GM12878 (cell line): ENCODE data around the gene RALGPS1. TPM values are rescaled to one million over a fixed set of nuclear protein-coding genes. Genes with fewer than 3 reads are reported as not detected.

Source experiments
- CBFB ChIP-seq: IDR thresholded peaks from 2 replicates; pipeline ENCODE4 v1.6.1; 2016; ENCODE audit warnings: antibody characterized with exemption, low read depth
- CHD4 ChIP-seq: fragments of 200-600 bp; sonication (generic); IDR thresholded peaks from 2 replicates; pipeline ENCODE4 v1.6.1; 2016; ENCODE audit warnings: mild to moderate bottlenecking
- CTCF ChIP-seq, 3 experiments: IDR thresholded peaks in 2 of 3; conservative IDR thresholded peaks in 1 of 3; 2 replicates each; pipeline ENCODE4 v1.5.1; 2011; ENCODE audit warnings: low read depth in 3 of 3, low read length in 3 of 3, mild to moderate bottlenecking in 3 of 3, control low read depth in 2 of 3, moderate library complexity in 2 of 3, inconsistent platforms in 1 of 3, mixed read lengths in 1 of 3; ENCODE audit not compliant: control insufficient read depth in 2 of 3, insufficient read depth in 1 of 3; ENCODE audit errors: extremely low read depth in 1 of 3
- EGR1 ChIP-seq, 2 experiments: IDR thresholded peaks; 1 replicate in 1 of 2; 2 replicates in 1 of 2; pipeline ENCODE4 v1.6.1; 2011 to 2012; ENCODE audit warnings: low read depth in 2 of 2, low read length in 2 of 2, borderline replicate concordance in 1 of 2, mild to moderate bottlenecking in 1 of 2, moderate library complexity in 1 of 2
- HDAC6 ChIP-seq: fragments of 200-600 bp; sonication (generic); IDR thresholded peaks from one replicate; pipeline ENCODE4 v1.8.0; 2017; ENCODE audit warnings: antibody characterized with exemption; ENCODE audit not compliant: unreplicated experiment
- HSF1 ChIP-seq: fragments of 150-350 bp; IDR thresholded peaks from 2 replicates; pipeline ENCODE4 v1.6.1; 2014; ENCODE audit warnings: mild to moderate bottlenecking, low read depth, low read length
- IKZF2 ChIP-seq, 2 experiments: fragments of 450-650 bp; IDR thresholded peaks; 2 replicates each; pipeline ENCODE4 v1.6.1; 2017; ENCODE audit warnings: mild to moderate bottlenecking in 2 of 2, moderate library complexity in 2 of 2
- MEF2A ChIP-seq: IDR thresholded peaks from 2 replicates; pipeline ENCODE4 v1.6.1; 2011; ENCODE audit warnings: low read depth, mild to moderate bottlenecking, low read length, moderate library complexity; ENCODE audit not compliant: insufficient read depth
- NFIC ChIP-seq: IDR thresholded peaks from 2 replicates; pipeline ENCODE4 v1.6.1; 2012; ENCODE audit warnings: low read depth, mild to moderate bottlenecking, inconsistent platforms, low read length, moderate library complexity
- NR2F1 ChIP-seq: fragments of 450-650 bp; conservative IDR thresholded peaks from 2 replicates; pipeline ENCODE4 v1.6.1; 2017; ENCODE audit warnings: mild to moderate bottlenecking
- SMAD1 ChIP-seq: fragments of 450-650 bp; IDR thresholded peaks from 2 replicates; pipeline ENCODE4 v1.6.1; 2018; ENCODE audit warnings: mild to moderate bottlenecking, low read depth; ENCODE audit not compliant: partially characterized antibody
- SMAD5 ChIP-seq: IDR thresholded peaks from 2 replicates; pipeline ENCODE4 v1.6.1; 2016; ENCODE audit warnings: antibody characterized with exemption, low read depth
- SMARCA5 ChIP-seq: fragments of 450-650 bp; IDR thresholded peaks from 2 replicates; pipeline ENCODE4 v1.6.1; 2017; ENCODE audit warnings: mild to moderate bottlenecking
- TCF7 ChIP-seq: IDR thresholded peaks from 2 replicates; pipeline ENCODE4 v1.6.1; 2014; ENCODE audit warnings: antibody characterized with exemption, borderline replicate concordance
- YY1 ChIP-seq: IDR thresholded peaks from 2 replicates; pipeline ENCODE4 v1.6.1; 2011; ENCODE audit warnings: low read depth, mild to moderate bottlenecking, low read length
- ZBTB33 ChIP-seq: fragments of 450-650 bp; IDR thresholded peaks from 2 replicates; pipeline ENCODE4 v1.6.1; 2017; ENCODE audit warnings: mild to moderate bottlenecking
- ZNF24 ChIP-seq: fragments of 450-650 bp; IDR thresholded peaks from 2 replicates; pipeline ENCODE4 v1.6.1; 2017; ENCODE audit warnings: antibody characterized with exemption, mild to moderate bottlenecking
- ZNF274 ChIP-seq: IDR thresholded peaks from one replicate; pipeline ENCODE4 v1.8.0; 2011; ENCODE audit not compliant: insufficient read length, insufficient read depth
- ZNF384 ChIP-seq: IDR thresholded peaks from 2 replicates; pipeline ENCODE4 v1.6.1; 2012; ENCODE audit warnings: low read depth, mild to moderate bottlenecking, low read length, improper control_type of control experiment, borderline replicate concordance
- ZNF687 ChIP-seq: fragments of 450-650 bp; IDR thresholded peaks from 2 replicates; pipeline ENCODE4 v1.6.1; 2017; ENCODE audit warnings: mild to moderate bottlenecking, moderate library complexity
- ZSCAN29 ChIP-seq: fragments of 450-650 bp; IDR thresholded peaks from 2 replicates; pipeline ENCODE4 v1.6.1; 2017; ENCODE audit warnings: mild to moderate bottlenecking, moderate library complexity
- polyA plus RNA-seq, 11 experiments: library from polyadenylated mRNA; depleted of rRNA in 4 of 11; unstranded in 6 of 11; stranded (reverse) in 5 of 11; fragments of >200 nt; fragmentation: Nextera tagmentation in 4 of 11; fragmentation: Illumina TruSeq in 1 of 11; extraction: Ambion mirVana in 4 of 11; extraction: Trizol in 1 of 11; gene quantifications; 1 replicate in 1 of 11; 2 replicates in 10 of 11; pipeline versions ENCODE4 v1.2.1 to v1.2.3, GENCODE V29; 2011 to 2016; ENCODE audit warnings: inconsistent platforms in 2 of 11, missing spikeins in 2 of 11, low read depth in 1 of 11
- total RNA-seq, 4 experiments: library from RNA; depleted of rRNA in 3 of 4; stranded (reverse); fragments of >200 nt in 3 of 4; fragmentation: Illumina TruSeq in 1 of 4; extraction: Trizol in 1 of 4; gene quantifications; 2 replicates each; pipeline versions ENCODE4 v1.2.1 to v1.2.3, GENCODE V29; 2013 to 2021

Gene RALGPS1
- total and polyA plus RNA-seq, 10 of the 15 experiments (the other 5 are each of a cell fraction or from before 2014, with no cell fraction given): 0.13 to 5.6 (median 2.7) TPM

GRCh38 chr9:126965541-126966428 is 51.2 kb downstream of the RALGPS1 start (continued):
- TF ChIP-seq ZBTB33: no peak
- no peak for TF ChIP-seq MEF2A
- TF ChIP-seq YY1: no peak
- peak; percentile 82 to 84 (median 83) for TF ChIP-seq CTCF (IDR thresholded peaks at IDR 0.05 in 2 of 3, conservative IDR thresholded peaks at IDR 0.05 in 1 of 3; ENCODE audit: control insufficient read depth in 2 of 3, extremely low read depth in 1 of 3, insufficient read depth in 1 of 3, low read depth in 3 of 3, low read length in 3 of 3)
- TF ChIP-seq SMAD1: no peak
- TF ChIP-seq ZNF24: no peak
- no peak for TF ChIP-seq ZNF274
- TF ChIP-seq EGR1 (IDR thresholded peaks at IDR 0.05; ENCODE audit: borderline replicate concordance in 1 of 2, low read depth in 2 of 2, low read length in 2 of 2): peak in 1 of 2 experiments; percentile 16; a peak in 1 of 3 replicates
- 0 out of 2 replicates have a peak, but pooled peaks have one; percentile 18 for TF ChIP-seq ZNF384
- TF ChIP-seq NFIC: no peak
- peak; percentile 63 for TF ChIP-seq SMARCA5
- no peak for TF ChIP-seq HDAC6
- TF ChIP-seq IKZF2 (IDR thresholded peaks at IDR 0.05): no peak
- TF ChIP-seq ZSCAN29: no peak
- peak; percentile 39; the same call in 1 of the 2 replicates for TF ChIP-seq ZNF687
- TF ChIP-seq HSF1: no peak
- TF ChIP-seq NR2F1: no peak
- no peak for TF ChIP-seq CHD4
- no peak for TF ChIP-seq CBFB
- no peak for TF ChIP-seq TCF7
- TF ChIP-seq SMAD5: no peak
